IPS-18a (cell line): ENCODE data around the gene AK8.

Experiments
- H3K27ac ChIP-seq: one replicate; pipeline ENCODE4 v1.5.1; 2013; ENCODE audit warnings: low read length
- H3K27me3 ChIP-seq: one replicate; pipeline ENCODE4 v1.6.1; 2013; ENCODE audit warnings: mild to moderate bottlenecking, low read length; ENCODE audit not compliant: control insufficient read depth, insufficient read depth
- H3K36me3 ChIP-seq: one replicate; pipeline ENCODE4 v1.6.1; 2013; ENCODE audit warnings: low read depth, low read length; ENCODE audit not compliant: control insufficient read depth
- H3K4me1 ChIP-seq: one replicate; pipeline ENCODE4 v1.6.1; 2013; ENCODE audit warnings: low read depth, low read length; ENCODE audit not compliant: control insufficient read depth
- H3K4me3 ChIP-seq: one replicate; pipeline ENCODE4 v1.5.1; 2013; ENCODE audit warnings: low read length
- H3K9ac ChIP-seq: one replicate; pipeline ENCODE4 v1.6.1; 2013; ENCODE audit warnings: mild to moderate bottlenecking, low read length, moderate library complexity
- H3K9me3 ChIP-seq: one replicate; pipeline ENCODE4 v1.6.1; 2013; ENCODE audit warnings: low read depth, low read length; ENCODE audit not compliant: control insufficient read depth

Gene AK8

GRCh38 chr9:132800038-132800648 is 77.9 kb downstream of the AK8 start:
- Histone ChIP-seq H3K4me1 (peaks cover 3% of the 10 kb centered on the region), H3K4me3 (no peak overlapping the region), H3K27me3 (peaks cover 48% of the 10 kb centered on the region), H3K27ac (no peak overlapping the region), H3K36me3 (no peaks in the 10 kb centered on the region), H3K9ac (no peak overlapping the region), H3K9me3 (no peaks in the 10 kb centered on the region)

GRCh38 chr9:132798817-132799790 is 79.0 kb downstream of the AK8 start:
- no peaks in the 10 kb centered on the region for H3K36me3 ChIP-seq
- H3K4me3 ChIP-seq: no peak overlapping the region
- H3K9me3 ChIP-seq: no peaks in the 10 kb centered on the region
- peaks cover 1% of the 10 kb centered on the region for H3K4me1 ChIP-seq
- no peak overlapping the region for H3K9ac ChIP-seq
- peaks cover 58% of the 10 kb centered on the region for H3K27me3 ChIP-seq
- no peak overlapping the region for H3K27ac ChIP-seq

GRCh38 chr9:132797861-132798659 is 80.0 kb downstream of the AK8 start:
- peaks cover 69% of the 10 kb centered on the region for H3K27me3 ChIP-seq
- H3K27ac ChIP-seq: no peak overlapping the region
- H3K9me3 ChIP-seq: no peaks in the 10 kb centered on the region
- no peak overlapping the region for H3K9ac ChIP-seq
- H3K36me3 ChIP-seq: no peaks in the 10 kb centered on the region
- no peaks in the 10 kb centered on the region for H3K4me1 ChIP-seq
- no peak overlapping the region for H3K4me3 ChIP-seq

- Histone ChIP-seq H3K36me3 (no peaks in the 10 kb centered on the region), H3K9me3 (no peaks in the 10 kb centered on the region), H3K27me3 (peaks cover 85% of the 10 kb centered on the region), H3K4me3 (no peak overlapping the region), H3K9ac (no peak overlapping the region), H3K27ac (no peak overlapping the region), H3K4me1 (no peaks in the 10 kb centered on the region)
These were observed 82.4 kb downstream of the AK8 start for GRCh38 chr9:132795511-132796303.

- no peaks in the 10 kb centered on the region for H3K36me3 ChIP-seq
- H3K27ac ChIP-seq: no peak overlapping the region
- no peak overlapping the region for H3K9ac ChIP-seq
- peaks cover 84% of the 10 kb centered on the region for H3K27me3 ChIP-seq
- H3K4me1 ChIP-seq: no peaks in the 10 kb centered on the region
- no peak overlapping the region for H3K4me3 ChIP-seq
- H3K9me3 ChIP-seq: no peaks in the 10 kb centered on the region
These were observed 83.2 kb downstream of the AK8 start for GRCh38 chr9:132794730-132795380.

- Histone ChIP-seq H3K4me3 (no peak overlapping the region), H3K27ac (no peak overlapping the region), H3K9ac (no peak overlapping the region), H3K4me1 (no peaks in the 10 kb centered on the region), H3K9me3 (no peaks in the 10 kb centered on the region), H3K36me3 (no peaks in the 10 kb centered on the region), H3K27me3 (peaks cover 75% of the 10 kb centered on the region)
These were observed 84.2 kb downstream of the AK8 start for GRCh38 chr9:132793606-132794580.

GRCh38 chr9:132792547-132792946 is 85.5 kb downstream of the AK8 start:
- Histone ChIP-seq H3K4me1 (no peaks in the 10 kb centered on the region), H3K36me3 (no peaks in the 10 kb centered on the region), H3K9me3 (no peaks in the 10 kb centered on the region), H3K4me3 (no peak overlapping the region), H3K9ac (no peak overlapping the region), H3K27ac (no peak overlapping the region), H3K27me3 (peaks cover 61% of the 10 kb centered on the region)

GRCh38 chr9:132791699-132792240 is 86.3 kb downstream of the AK8 start:
- Histone ChIP-seq H3K9ac (no peak overlapping the region), H3K4me3 (no peak overlapping the region), H3K27me3 (peaks cover 53% of the 10 kb centered on the region), H3K4me1 (no peaks in the 10 kb centered on the region), H3K36me3 (no peaks in the 10 kb centered on the region), H3K27ac (no peak overlapping the region), H3K9me3 (no peaks in the 10 kb centered on the region)

GRCh38 chr9:132789719-132790118 is 88.4 kb downstream of the AK8 start:
- Histone ChIP-seq H3K9ac (no peak overlapping the region), H3K36me3 (no peaks in the 10 kb centered on the region)

GRCh38 chr9:132788378-132788777 is 89.7 kb downstream of the AK8 start:
- Histone ChIP-seq H3K4me3 (no peak overlapping the region), H3K27ac (no peak overlapping the region), H3K9ac (no peak overlapping the region), H3K4me1 (no peaks in the 10 kb centered on the region), H3K9me3 (no peaks in the 10 kb centered on the region), H3K27me3 (peaks cover 19% of the 10 kb centered on the region), H3K36me3 (no peaks in the 10 kb centered on the region)

More at GRCh38 chr9:132789719-132790118, 88.4 kb downstream of the AK8 start:
- Histone ChIP-seq H3K27me3 (peaks cover 33% of the 10 kb centered on the region), H3K4me1 (no peaks in the 10 kb centered on the region), H3K9me3 (no peaks in the 10 kb centered on the region), H3K4me3 (no peak overlapping the region), H3K27ac (no peak overlapping the region)
